H1 (cell line): ENCODE results near the gene DIPK1C.
A peak's percentile ranks its signal among the peaks of the same experiment; 100 is the strongest.

Experiments used
- CHD2 ChIP-seq: IDR thresholded peaks from 2 replicates; pipeline ENCODE4 v1.6.1; 2012; ENCODE audit warnings: low read length, improper control_type of control experiment
- EZH2 ChIP-seq: fragments of 200-600 bp; sonication (generic); IDR thresholded peaks from 2 replicates; pipeline ENCODE4 v1.7.1; 2012; ENCODE audit warnings: low read depth, mild to moderate bottlenecking, moderate library complexity, low read length, inconsistent platforms; ENCODE audit not compliant: severe bottlenecking
- KDM1A ChIP-seq: fragments of 200-600, 300-600 bp; sonication (generic); IDR thresholded peaks from 2 replicates; pipeline ENCODE4 v1.7.1; 2016; ENCODE audit warnings: mild to moderate bottlenecking, low read length, borderline replicate concordance
- MAFK ChIP-seq: IDR thresholded peaks from 2 replicates; pipeline ENCODE4 v1.6.1; 2012; ENCODE audit warnings: low read depth, mild to moderate bottlenecking, improper control_type of control experiment, low read length
- POLR2A ChIP-seq, 2 experiments: IDR thresholded peaks; 1 replicate in 1 of 2; 2 replicates in 1 of 2; pipeline ENCODE4 v1.6.1; 2011; ENCODE audit warnings: low read depth in 2 of 2, low read length in 2 of 2, mild to moderate bottlenecking in 2 of 2; ENCODE audit errors: control extremely low read depth in 1 of 2
- RXRA ChIP-seq: IDR thresholded peaks from 2 replicates; pipeline ENCODE4 v1.6.1; 2011; ENCODE audit warnings: low read depth, mild to moderate bottlenecking, low read length, moderate library complexity; ENCODE audit not compliant: insufficient read depth
- SAP30 ChIP-seq: fragments of 300-600 bp; sonication (generic); IDR thresholded peaks from 2 replicates; pipeline ENCODE4 v1.7.1; 2012; ENCODE audit warnings: low read length, moderate library complexity, mild to moderate bottlenecking, inconsistent platforms; ENCODE audit not compliant: insufficient read depth, insufficient replicate concordance
- TAF1 ChIP-seq: IDR thresholded peaks from 2 replicates; pipeline ENCODE4 v1.6.1; 2011; ENCODE audit warnings: mild to moderate bottlenecking, low read depth, low read length
- ZNF274 ChIP-seq: IDR thresholded peaks from 2 replicates; pipeline ENCODE4 v1.7.0; 2012; ENCODE audit warnings: low read length, borderline replicate concordance; ENCODE audit errors: extremely low read depth
- TF ChIP-seq, protein P1 (sequence below), 3 experiments: IDR thresholded peaks; 1 replicate in 2 of 3; 2 replicates in 1 of 3; pipeline versions ENCODE4 v1.5.1 to v1.6.1; 2011; ENCODE audit warnings: low read length in 3 of 3, mild to moderate bottlenecking in 3 of 3, inconsistent platforms in 2 of 3, low read depth in 1 of 3, moderate library complexity in 1 of 3; ENCODE audit not compliant: insufficient read depth in 1 of 3; ENCODE audit errors: control extremely low read depth in 1 of 3
- TF ChIP-seq, protein P2 (sequence below): IDR thresholded peaks from 2 replicates; pipeline ENCODE4 v1.6.1; 2012; ENCODE audit warnings: inconsistent platforms
- TF ChIP-seq, protein P3 (sequence below): IDR thresholded peaks from 2 replicates; pipeline ENCODE4 v1.6.1; 2011; ENCODE audit warnings: low read length, improper control_type of control experiment

GRCh38 chr18:74496508-74497323 is 39.6 kb upstream of the DIPK1C start:
- TF ChIP-seq, protein P1, sequence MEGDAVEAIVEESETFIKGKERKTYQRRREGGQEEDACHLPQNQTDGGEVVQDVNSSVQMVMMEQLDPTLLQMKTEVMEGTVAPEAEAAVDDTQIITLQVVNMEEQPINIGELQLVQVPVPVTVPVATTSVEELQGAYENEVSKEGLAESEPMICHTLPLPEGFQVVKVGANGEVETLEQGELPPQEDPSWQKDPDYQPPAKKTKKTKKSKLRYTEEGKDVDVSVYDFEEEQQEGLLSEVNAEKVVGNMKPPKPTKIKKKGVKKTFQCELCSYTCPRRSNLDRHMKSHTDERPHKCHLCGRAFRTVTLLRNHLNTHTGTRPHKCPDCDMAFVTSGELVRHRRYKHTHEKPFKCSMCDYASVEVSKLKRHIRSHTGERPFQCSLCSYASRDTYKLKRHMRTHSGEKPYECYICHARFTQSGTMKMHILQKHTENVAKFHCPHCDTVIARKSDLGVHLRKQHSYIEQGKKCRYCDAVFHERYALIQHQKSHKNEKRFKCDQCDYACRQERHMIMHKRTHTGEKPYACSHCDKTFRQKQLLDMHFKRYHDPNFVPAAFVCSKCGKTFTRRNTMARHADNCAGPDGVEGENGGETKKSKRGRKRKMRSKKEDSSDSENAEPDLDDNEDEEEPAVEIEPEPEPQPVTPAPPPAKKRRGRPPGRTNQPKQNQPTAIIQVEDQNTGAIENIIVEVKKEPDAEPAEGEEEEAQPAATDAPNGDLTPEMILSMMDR (IDR thresholded peaks at IDR 0.05; ENCODE audit: control extremely low read depth in 1 of 3, insufficient read depth in 1 of 3, low read depth in 1 of 3, low read length in 3 of 3), result no peak
- TF ChIP-seq TAF1 (no peak), SAP30 (no peak), EZH2 (no peak), RXRA (no peak), POLR2A (IDR thresholded peaks at IDR 0.05; ENCODE audit: control extremely low read depth in 1 of 2, low read depth in 2 of 2, low read length in 2 of 2) (peak in 1 of 2 experiments; percentile 11; a peak in 1 of 3 replicates), MAFK (no peak), ZNF274 (no peak), KDM1A (no peak), CHD2 (no peak)
- TF ChIP-seq, protein P2, sequence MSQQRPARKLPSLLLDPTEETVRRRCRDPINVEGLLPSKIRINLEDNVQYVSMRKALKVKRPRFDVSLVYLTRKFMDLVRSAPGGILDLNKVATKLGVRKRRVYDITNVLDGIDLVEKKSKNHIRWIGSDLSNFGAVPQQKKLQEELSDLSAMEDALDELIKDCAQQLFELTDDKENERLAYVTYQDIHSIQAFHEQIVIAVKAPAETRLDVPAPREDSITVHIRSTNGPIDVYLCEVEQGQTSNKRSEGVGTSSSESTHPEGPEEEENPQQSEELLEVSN, result no peak
- TF ChIP-seq, protein P3, sequence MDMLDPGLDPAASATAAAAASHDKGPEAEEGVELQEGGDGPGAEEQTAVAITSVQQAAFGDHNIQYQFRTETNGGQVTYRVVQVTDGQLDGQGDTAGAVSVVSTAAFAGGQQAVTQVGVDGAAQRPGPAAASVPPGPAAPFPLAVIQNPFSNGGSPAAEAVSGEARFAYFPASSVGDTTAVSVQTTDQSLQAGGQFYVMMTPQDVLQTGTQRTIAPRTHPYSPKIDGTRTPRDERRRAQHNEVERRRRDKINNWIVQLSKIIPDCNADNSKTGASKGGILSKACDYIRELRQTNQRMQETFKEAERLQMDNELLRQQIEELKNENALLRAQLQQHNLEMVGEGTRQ, result no peak
